ENCODE results near the gene CAMK1D. TPM values are rescaled to one million over a fixed set of nuclear protein-coding genes. Genes with fewer than 3 reads are reported as not detected.

The CAMK1D gene
- total RNA-seq, 4 donors from 2014 or later: 5.6 to 23.9 (median 7.4) TPM

- no peaks in the 10 kb centered on the region for H3K27me3 ChIP-seq
- TF ChIP-seq CTCF (IDR thresholded peaks at IDR 0.05) (no peak), POLR2A (IDR thresholded peaks at IDR 0.05) (no peak)
- no peaks in the 10 kb centered on the region for H3K36me3 ChIP-seq
- H3K4me3 ChIP-seq: no peak overlapping the region
- H3K4me1 ChIP-seq: peaks cover 0 to 4% (median 0%) of the 10 kb centered on the region in 4 donors
- H3K9me3 ChIP-seq: no peaks in the 10 kb centered on the region
- DNase-seq: peak in 2 of 3 donors; percentile 47 to 69
- peak overlapping the region in 2 of 4 donors; percentile 8 to 34 for H3K27ac ChIP-seq
These were observed 238.9 kb downstream of the CAMK1D start for GRCh38 chr10:12588091-12588860.

- Histone ChIP-seq H3K4me1 (peaks cover 0 to 4% (median 0%) of the 10 kb centered on the region in 4 donors), H3K36me3 (no peaks in the 10 kb centered on the region), H3K9me3 (no peaks in the 10 kb centered on the region), H3K4me3 (no peak overlapping the region), H3K27ac (no peak overlapping the region), H3K27me3 (no peaks in the 10 kb centered on the region)
- no peak for TF ChIP-seq POLR2A (IDR thresholded peaks at IDR 0.05)
- TF ChIP-seq CTCF (IDR thresholded peaks at IDR 0.05): no peak
- no peak for DNase-seq
These were observed 239.9 kb downstream of the CAMK1D start for GRCh38 chr10:12589291-12589690.

GRCh38 chr10:12589791-12590190, 240.4 kb downstream of the CAMK1D start:
- peaks cover 0 to 4% (median 0%) of the 10 kb centered on the region in 4 donors for H3K4me1 ChIP-seq
- H3K9me3 ChIP-seq: no peaks in the 10 kb centered on the region
- no peaks in the 10 kb centered on the region for H3K27me3 ChIP-seq
- TF ChIP-seq CTCF (IDR thresholded peaks at IDR 0.05) (no peak), POLR2A (IDR thresholded peaks at IDR 0.05) (no peak)
- H3K27ac ChIP-seq: no peak overlapping the region
- H3K36me3 ChIP-seq: no peaks in the 10 kb centered on the region
- no peak for DNase-seq
- no peak overlapping the region for H3K4me3 ChIP-seq

GRCh38 chr10:12590675-12591659, 241.6 kb downstream of the CAMK1D start:
- Histone ChIP-seq H3K4me3 (no peak overlapping the region), H3K9me3 (no peaks in the 10 kb centered on the region), H3K27me3 (no peaks in the 10 kb centered on the region), H3K27ac (no peak overlapping the region), H3K36me3 (no peaks in the 10 kb centered on the region), H3K4me1 (peaks cover 0 to 4% (median 0%) of the 10 kb centered on the region in 4 donors)
- TF ChIP-seq POLR2A (IDR thresholded peaks at IDR 0.05) (no peak), CTCF (IDR thresholded peaks at IDR 0.05) (no peak)
- DNase-seq: no peak

GRCh38 chr10:12592967-12593366, 243.6 kb downstream of the CAMK1D start:
- Histone ChIP-seq H3K36me3 (no peaks in the 10 kb centered on the region), H3K4me1 (peaks cover 0 to 4% (median 0%) of the 10 kb centered on the region in 4 donors), H3K4me3 (no peak overlapping the region), H3K27me3 (no peaks in the 10 kb centered on the region), H3K9me3 (no peaks in the 10 kb centered on the region), H3K27ac (no peak overlapping the region)
- TF ChIP-seq CTCF (IDR thresholded peaks at IDR 0.05) (no peak), POLR2A (IDR thresholded peaks at IDR 0.05) (no peak)
- no peak for DNase-seq
